GM21526 (cell line): ENCODE measurements around the gene ACVR1B.

Experiments used
- ATAC-seq: cut with Tn5 transposase; IDR thresholded peaks from one replicate; pipeline ENCODE4 v1.9.1; 2021; ENCODE audit warnings: moderate library complexity; ENCODE audit not compliant: unreplicated experiment, low FRiP score

ACVR1B gene

GRCh38 chr12:52003016-52003550 is 51.6 kb downstream of the ACVR1B start:
- no peak for ATAC-seq

GRCh38 chr12:52003591-52003990 is 52.1 kb downstream of the ACVR1B start:
- ATAC-seq, result no peak

GRCh38 chr12:52004042-52004648 is 52.6 kb downstream of the ACVR1B start:
- ATAC-seq, result no peak

GRCh38 chr12:52005218-52005902 is 53.9 kb downstream of the ACVR1B start:
- no peak for ATAC-seq

- no peak for ATAC-seq
Observed at GRCh38 chr12:52005903-52006703, 54.6 kb downstream of the ACVR1B start.

GRCh38 chr12:52006726-52007157 is 55.2 kb downstream of the ACVR1B start, which contains the start of gene TAMALIN:
TSS of gene TAMALIN (plus strand) at chr12:52006946. CDS start at chr12:52007020, 74 bp downstream.
- ATAC-seq, result no peak

GRCh38 chr12:52007158-52007921 is 55.8 kb downstream of the ACVR1B start:
- ATAC-seq, result no peak

GRCh38 chr12:52007982-52008510 is 56.5 kb downstream of the ACVR1B start:
- no peak for ATAC-seq

GRCh38 chr12:52009081-52009751 is 57.7 kb downstream of the ACVR1B start:
- ATAC-seq, result no peak

GRCh38 chr12:52010152-52010622 is 58.7 kb downstream of the ACVR1B start:
- ATAC-seq, result no peak

GRCh38 chr12:52010692-52011601 is 59.4 kb downstream of the ACVR1B start:
- no peak for ATAC-seq

GRCh38 chr12:52011602-52012214 is 60.2 kb downstream of the ACVR1B start:
- ATAC-seq, result no peak

- ATAC-seq, result no peak
Observed at GRCh38 chr12:52013626-52014310, 62.3 kb downstream of the ACVR1B start.

- ATAC-seq, result no peak
Observed at GRCh38 chr12:52014567-52015530, 63.4 kb downstream of the ACVR1B start.

- ATAC-seq, result no peak
Observed at GRCh38 chr12:52015532-52016041, 64.1 kb downstream of the ACVR1B start.
